Kidney capillary endothelial cell (primary cell): ENCODE results near the gene XRN1.
"Not testable (repeated sequence)": the region's sequence is repeated elsewhere in the genome, so short reads cannot be mapped to it uniquely, and the experiment has no call there.

ENCODE experiments used
- DNase-seq: peaks from one replicate; pipeline ENCODE4 v3.0.0-alpha.2; 2018; ENCODE audit warnings: low spot score

The XRN1 gene

GRCh38 chr3:142447852-142448823 is at the start of gene XRN1:
TSS of gene XRN1 (minus strand) at chr3:142448037. CDS start at chr3:142447944, 93 bp downstream.
- DNase-seq: peak; percentile 89

- DNase-seq: no peak
Observed at GRCh38 chr3:142495103-142495502, 47.3 kb upstream of the XRN1 start.

- no peak for DNase-seq
Observed at GRCh38 chr3:142492184-142492583, 44.3 kb upstream of the XRN1 start.

- no peak for DNase-seq
Observed at GRCh38 chr3:142489572-142490323, 41.9 kb upstream of the XRN1 start.

- DNase-seq: no peak
Observed at GRCh38 chr3:142484912-142485435, 37.1 kb upstream of the XRN1 start.

- no peak for DNase-seq
Observed at GRCh38 chr3:142481196-142481595, 33.4 kb upstream of the XRN1 start.

- no peak for DNase-seq
Observed at GRCh38 chr3:142470826-142471225, 23.0 kb upstream of the XRN1 start.

- no peak for DNase-seq
Observed at GRCh38 chr3:142468456-142468855, 20.6 kb upstream of the XRN1 start.

GRCh38 chr3:142467768-142468167 is 19.9 kb upstream of the XRN1 start:
- no peak for DNase-seq

GRCh38 chr3:142460689-142461088 is 12.9 kb upstream of the XRN1 start:
- DNase-seq: no peak

- no peak for DNase-seq
Observed at GRCh38 chr3:142459929-142460328, 12.1 kb upstream of the XRN1 start.

GRCh38 chr3:142459096-142459495 is 11.3 kb upstream of the XRN1 start:
- no peak for DNase-seq

GRCh38 chr3:142450881-142451280 is 3.0 kb upstream of the XRN1 start:
- DNase-seq: no peak

GRCh38 chr3:142450189-142450588 is 2.4 kb upstream of the XRN1 start:
- DNase-seq: no peak

- peak; percentile 26 for DNase-seq
Observed at GRCh38 chr3:142447301-142447851, 461 bp downstream of the XRN1 start.

- no peak for DNase-seq
Observed at GRCh38 chr3:142445816-142446254, 2.0 kb downstream of the XRN1 start.

- no peak for DNase-seq
Observed at GRCh38 chr3:142444343-142444742, 3.5 kb downstream of the XRN1 start.

- DNase-seq: not testable (repeated sequence)
Observed at GRCh38 chr3:142443060-142443459, 4.8 kb downstream of the XRN1 start.

GRCh38 chr3:142439499-142440220 is 8.2 kb downstream of the XRN1 start:
- not testable (repeated sequence) for DNase-seq

- DNase-seq: not testable (repeated sequence)
Observed at GRCh38 chr3:142438096-142438495, 9.7 kb downstream of the XRN1 start.

- DNase-seq: no peak
Observed at GRCh38 chr3:142436951-142437585, 10.8 kb downstream of the XRN1 start.
